HEK293 (cell line): Measurements from ENCODE around the gene MS4A18.

Source experiments
- GFI1B ChIP-seq: fragments of 450-650 bp; formaldehyde crosslinking; IDR thresholded peaks from 2 replicates; pipeline ENCODE4 v1.5.1; 2016; ENCODE audit warnings: missing biosample characterization, missing genetic modification characterization
- ZBTB44 ChIP-seq: fragments of 450-650 bp; IDR thresholded peaks from 2 replicates; pipeline ENCODE4 v1.5.1; 2018; ENCODE audit warnings: missing biosample characterization, mild to moderate bottlenecking, missing genetic modification characterization
- ZBTB48 ChIP-seq: fragments of 450-650 bp; formaldehyde crosslinking; IDR thresholded peaks from 2 replicates; pipeline ENCODE4 v1.5.1; 2016; ENCODE audit warnings: missing biosample characterization, missing genetic modification characterization
- ZFHX2 ChIP-seq: fragments of 450-650 bp; formaldehyde crosslinking; conservative IDR thresholded peaks from 2 replicates; pipeline ENCODE4 v1.5.1; 2016; ENCODE audit warnings: missing biosample characterization, missing genetic modification characterization
- ZNF10 ChIP-seq: fragments of 450-650 bp; formaldehyde crosslinking; IDR thresholded peaks from 2 replicates; pipeline ENCODE4 v1.5.1; 2017; ENCODE audit warnings: missing biosample characterization, missing genetic modification characterization
- ZNF155 ChIP-seq: fragments of 450-650 bp; formaldehyde crosslinking; IDR thresholded peaks from 2 replicates; pipeline ENCODE4 v1.5.1; 2016; ENCODE audit warnings: missing biosample characterization, missing genetic modification characterization
- ZNF266 ChIP-seq: fragments of 450-650 bp; formaldehyde crosslinking; IDR thresholded peaks from 2 replicates; pipeline ENCODE4 v1.5.1; 2016; ENCODE audit warnings: missing biosample characterization, missing genetic modification characterization, low read depth
- ZNF292 ChIP-seq: fragments of 450-650 bp; formaldehyde crosslinking; IDR thresholded peaks from 2 replicates; pipeline ENCODE4 v1.5.1; 2016; ENCODE audit warnings: low read depth, missing biosample characterization, missing genetic modification characterization, borderline replicate concordance
- ZNF311 ChIP-seq: fragments of 450-650 bp; formaldehyde crosslinking; IDR thresholded peaks from 2 replicates; pipeline ENCODE4 v1.5.1; 2017; ENCODE audit warnings: missing biosample characterization, missing genetic modification characterization, borderline replicate concordance
- ZNF548 ChIP-seq: fragments of 450-650 bp; formaldehyde crosslinking; IDR thresholded peaks from 2 replicates; pipeline ENCODE4 v1.5.1; 2016; ENCODE audit warnings: missing biosample characterization, missing genetic modification characterization
- ZNF555 ChIP-seq: fragments of 450-650 bp; formaldehyde crosslinking; conservative IDR thresholded peaks from 2 replicates; pipeline ENCODE4 v1.5.1; 2017; ENCODE audit warnings: missing biosample characterization, mild to moderate bottlenecking, missing genetic modification characterization, inconsistent platforms
- ZNF560 ChIP-seq: fragments of 450-650 bp; formaldehyde crosslinking; IDR thresholded peaks from 2 replicates; pipeline ENCODE4 v1.5.1; 2017; ENCODE audit warnings: missing biosample characterization, missing genetic modification characterization, borderline replicate concordance
- ZNF571 ChIP-seq: fragments of 450-650 bp; formaldehyde crosslinking; IDR thresholded peaks from 2 replicates; pipeline ENCODE4 v1.5.0; 2017; ENCODE audit warnings: missing biosample characterization, missing genetic modification characterization
- ZNF610 ChIP-seq: fragments of 450-650 bp; formaldehyde crosslinking; IDR thresholded peaks from 2 replicates; pipeline ENCODE4 v1.5.1; 2016; ENCODE audit warnings: missing biosample characterization, missing genetic modification characterization, borderline replicate concordance
- ZNF623 ChIP-seq: fragments of 450-650 bp; formaldehyde crosslinking; IDR thresholded peaks from 2 replicates; pipeline ENCODE4 v1.5.1; 2016; ENCODE audit warnings: missing biosample characterization, missing genetic modification characterization
- ZNF677 ChIP-seq: fragments of 450-650 bp; IDR thresholded peaks from 2 replicates; pipeline ENCODE4 v1.5.0; 2018; ENCODE audit warnings: missing biosample characterization, mild to moderate bottlenecking, missing genetic modification characterization, moderate library complexity
- ZNF692 ChIP-seq: fragments of 450-650 bp; formaldehyde crosslinking; IDR thresholded peaks from 2 replicates; pipeline ENCODE4 v1.5.1; 2016; ENCODE audit warnings: missing biosample characterization, missing genetic modification characterization
- ZSCAN18 ChIP-seq: fragments of 450-650 bp; formaldehyde crosslinking; IDR thresholded peaks from 2 replicates; pipeline ENCODE4 v1.5.1; 2016; ENCODE audit warnings: missing biosample characterization, missing genetic modification characterization
- ZSCAN23 ChIP-seq: fragments of 450-650 bp; formaldehyde crosslinking; IDR thresholded peaks from 2 replicates; pipeline ENCODE4 v1.5.1; 2016; ENCODE audit warnings: missing biosample characterization, missing genetic modification characterization
- ZSCAN4 ChIP-seq: fragments of 450-650 bp; formaldehyde crosslinking; IDR thresholded peaks from 2 replicates; pipeline ENCODE4 v1.5.1; 2017; ENCODE audit warnings: missing biosample characterization, missing genetic modification characterization
- TF ChIP-seq, protein P1 (sequence below): fragments of 450-650 bp; formaldehyde crosslinking; IDR thresholded peaks from 2 replicates; pipeline ENCODE4 v1.5.1; 2016; ENCODE audit warnings: missing biosample characterization, missing genetic modification characterization
- TF ChIP-seq, protein P2 (sequence below): fragments of 450-650 bp; formaldehyde crosslinking; IDR thresholded peaks from 2 replicates; pipeline ENCODE4 v1.5.1; 2016; ENCODE audit warnings: missing biosample characterization, missing genetic modification characterization
- TF ChIP-seq, protein P3 (sequence below): fragments of 450-650 bp; formaldehyde crosslinking; conservative IDR thresholded peaks from 2 replicates; pipeline ENCODE4 v1.5.1; 2016; ENCODE audit warnings: low read depth, missing biosample characterization, missing genetic modification characterization
- TF ChIP-seq, protein P4 (sequence below): fragments of 450-650 bp; formaldehyde crosslinking; optimal IDR thresholded peaks from 2 replicates; pipeline ENCODE3; 2016; ENCODE audit warnings: missing biosample characterization, mild to moderate bottlenecking, missing genetic modification characterization

The MS4A18 gene

GRCh38 chr11:60699284-60699691, 25.2 kb upstream of the MS4A18 start, which contains the start of gene MS4A8 (continued):
- no peak for TF ChIP-seq ZFHX2 (tag by site-specific recombination)
- TF ChIP-seq ZBTB44 (tag by site-specific recombination): no peak
- TF ChIP-seq ZNF311 (tag by site-specific recombination): no peak
- TF ChIP-seq, protein P1, sequence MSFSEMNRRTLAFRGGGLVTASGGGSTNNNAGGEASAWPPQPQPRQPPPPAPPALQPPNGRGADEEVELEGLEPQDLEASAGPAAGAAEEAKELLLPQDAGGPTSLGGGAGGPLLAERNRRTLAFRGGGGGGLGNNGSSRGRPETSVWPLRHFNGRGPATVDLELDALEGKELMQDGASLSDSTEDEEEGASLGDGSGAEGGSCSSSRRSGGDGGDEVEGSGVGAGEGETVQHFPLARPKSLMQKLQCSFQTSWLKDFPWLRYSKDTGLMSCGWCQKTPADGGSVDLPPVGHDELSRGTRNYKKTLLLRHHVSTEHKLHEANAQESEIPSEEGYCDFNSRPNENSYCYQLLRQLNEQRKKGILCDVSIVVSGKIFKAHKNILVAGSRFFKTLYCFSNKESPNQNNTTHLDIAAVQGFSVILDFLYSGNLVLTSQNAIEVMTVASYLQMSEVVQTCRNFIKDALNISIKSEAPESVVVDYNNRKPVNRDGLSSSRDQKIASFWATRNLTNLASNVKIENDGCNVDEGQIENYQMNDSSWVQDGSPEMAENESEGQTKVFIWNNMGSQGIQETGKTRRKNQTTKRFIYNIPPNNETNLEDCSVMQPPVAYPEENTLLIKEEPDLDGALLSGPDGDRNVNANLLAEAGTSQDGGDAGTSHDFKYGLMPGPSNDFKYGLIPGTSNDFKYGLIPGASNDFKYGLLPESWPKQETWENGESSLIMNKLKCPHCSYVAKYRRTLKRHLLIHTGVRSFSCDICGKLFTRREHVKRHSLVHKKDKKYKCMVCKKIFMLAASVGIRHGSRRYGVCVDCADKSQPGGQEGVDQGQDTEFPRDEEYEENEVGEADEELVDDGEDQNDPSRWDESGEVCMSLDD: no peak
- no peak for TF ChIP-seq ZNF560 (tag by site-specific recombination)
- TF ChIP-seq, protein P2, sequence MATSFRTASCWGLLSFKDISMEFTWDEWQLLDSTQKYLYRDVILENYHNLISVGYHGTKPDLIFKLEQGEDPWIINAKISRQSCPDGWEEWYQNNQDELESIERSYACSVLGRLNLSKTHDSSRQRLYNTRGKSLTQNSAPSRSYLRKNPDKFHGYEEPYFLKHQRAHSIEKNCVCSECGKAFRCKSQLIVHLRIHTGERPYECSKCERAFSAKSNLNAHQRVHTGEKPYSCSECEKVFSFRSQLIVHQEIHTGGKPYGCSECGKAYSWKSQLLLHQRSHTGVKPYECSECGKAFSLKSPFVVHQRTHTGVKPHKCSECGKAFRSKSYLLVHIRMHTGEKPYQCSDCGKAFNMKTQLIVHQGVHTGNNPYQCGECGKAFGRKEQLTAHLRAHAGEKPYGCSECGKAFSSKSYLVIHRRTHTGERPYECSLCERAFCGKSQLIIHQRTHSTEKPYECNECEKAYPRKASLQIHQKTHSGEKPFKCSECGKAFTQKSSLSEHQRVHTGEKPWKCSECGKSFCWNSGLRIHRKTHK (tag by site-specific recombination): no peak
- peak; percentile 70; the same call in 1 of the 2 replicates for TF ChIP-seq GFI1B
- no peak for TF ChIP-seq ZNF623
- TF ChIP-seq ZSCAN18 (tag by site-specific recombination): no peak
- TF ChIP-seq ZNF692 (tag by site-specific recombination): no peak
- no peak for TF ChIP-seq ZNF610 (tag by site-specific recombination)
- TF ChIP-seq ZBTB48: no peak
- TF ChIP-seq ZSCAN23 (tag by site-specific recombination): no peak
- no peak for TF ChIP-seq ZNF155 (tag by site-specific recombination)
- no peak for TF ChIP-seq ZNF292
- TF ChIP-seq, protein P3, sequence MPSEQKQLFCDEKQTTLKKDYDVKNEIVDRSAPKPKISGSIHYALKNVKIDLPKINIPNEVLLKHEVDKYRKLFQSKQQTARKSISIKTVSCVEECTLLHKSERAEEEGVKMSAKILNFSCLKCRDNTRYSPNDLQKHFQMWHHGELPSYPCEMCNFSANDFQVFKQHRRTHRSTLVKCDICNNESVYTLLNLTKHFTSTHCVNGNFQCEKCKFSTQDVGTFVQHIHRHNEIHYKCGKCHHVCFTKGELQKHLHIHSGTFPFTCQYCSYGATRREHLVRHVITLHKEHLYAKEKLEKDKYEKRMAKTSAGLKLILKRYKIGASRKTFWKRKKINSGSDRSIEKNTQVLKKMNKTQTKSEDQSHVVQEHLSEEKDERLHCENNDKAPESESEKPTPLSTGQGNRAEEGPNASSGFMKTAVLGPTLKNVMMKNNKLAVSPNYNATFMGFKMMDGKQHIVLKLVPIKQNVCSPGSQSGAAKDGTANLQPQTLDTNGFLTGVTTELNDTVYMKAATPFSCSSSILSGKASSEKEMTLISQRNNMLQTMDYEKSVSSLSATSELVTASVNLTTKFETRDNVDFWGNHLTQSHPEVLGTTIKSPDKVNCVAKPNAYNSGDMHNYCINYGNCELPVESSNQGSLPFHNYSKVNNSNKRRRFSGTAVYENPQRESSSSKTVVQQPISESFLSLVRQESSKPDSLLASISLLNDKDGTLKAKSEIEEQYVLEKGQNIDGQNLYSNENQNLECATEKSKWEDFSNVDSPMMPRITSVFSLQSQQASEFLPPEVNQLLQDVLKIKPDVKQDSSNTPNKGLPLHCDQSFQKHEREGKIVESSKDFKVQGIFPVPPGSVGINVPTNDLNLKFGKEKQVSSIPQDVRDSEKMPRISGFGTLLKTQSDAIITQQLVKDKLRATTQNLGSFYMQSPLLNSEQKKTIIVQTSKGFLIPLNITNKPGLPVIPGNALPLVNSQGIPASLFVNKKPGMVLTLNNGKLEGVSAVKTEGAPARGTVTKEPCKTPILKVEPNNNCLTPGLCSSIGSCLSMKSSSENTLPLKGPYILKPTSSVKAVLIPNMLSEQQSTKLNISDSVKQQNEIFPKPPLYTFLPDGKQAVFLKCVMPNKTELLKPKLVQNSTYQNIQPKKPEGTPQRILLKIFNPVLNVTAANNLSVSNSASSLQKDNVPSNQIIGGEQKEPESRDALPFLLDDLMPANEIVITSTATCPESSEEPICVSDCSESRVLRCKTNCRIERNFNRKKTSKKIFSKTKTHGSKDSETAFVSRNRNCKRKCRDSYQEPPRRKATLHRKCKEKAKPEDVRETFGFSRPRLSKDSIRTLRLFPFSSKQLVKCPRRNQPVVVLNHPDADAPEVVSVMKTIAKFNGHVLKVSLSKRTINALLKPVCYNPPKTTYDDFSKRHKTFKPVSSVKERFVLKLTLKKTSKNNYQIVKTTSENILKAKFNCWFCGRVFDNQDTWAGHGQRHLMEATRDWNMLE: no peak
- no peak for TF ChIP-seq ZNF266
- no peak for TF ChIP-seq ZNF555 (tag by site-specific recombination)
- TF ChIP-seq ZNF571: no peak
- no peak for TF ChIP-seq ZNF548
- TF ChIP-seq ZSCAN4 (tag by site-specific recombination): no peak
- no peak for TF ChIP-seq ZNF677 (tag by site-specific recombination)
- TF ChIP-seq, protein P4, sequence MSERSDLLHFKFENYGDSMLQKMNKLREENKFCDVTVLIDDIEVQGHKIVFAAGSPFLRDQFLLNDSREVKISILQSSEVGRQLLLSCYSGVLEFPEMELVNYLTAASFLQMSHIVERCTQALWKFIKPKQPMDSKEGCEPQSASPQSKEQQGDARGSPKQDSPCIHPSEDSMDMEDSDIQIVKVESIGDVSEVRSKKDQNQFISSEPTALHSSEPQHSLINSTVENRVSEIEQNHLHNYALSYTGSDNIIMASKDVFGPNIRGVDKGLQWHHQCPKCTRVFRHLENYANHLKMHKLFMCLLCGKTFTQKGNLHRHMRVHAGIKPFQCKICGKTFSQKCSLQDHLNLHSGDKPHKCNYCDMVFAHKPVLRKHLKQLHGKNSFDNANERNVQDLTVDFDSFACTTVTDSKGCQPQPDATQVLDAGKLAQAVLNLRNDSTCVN (tag by site-specific recombination): no peak
- TF ChIP-seq ZNF10 (tag by site-specific recombination): no peak
